Measurements from ENCODE around the gene NCR3LG1.
"Not testable (repeated sequence)": the region's sequence is repeated elsewhere in the genome, so short reads cannot be mapped to it uniquely, and the experiment has no call there.

The NCR3LG1 gene

GRCh38 chr11:17412488-17413180 is 61.0 kb downstream of the NCR3LG1 start:
- no peak for DNase-seq (ENCODE audit: low read depth in 3 of 3)

- DNase-seq (ENCODE audit: low read depth in 3 of 3), result no peak
These were observed 62.1 kb downstream of the NCR3LG1 start for GRCh38 chr11:17413414-17414316.

GRCh38 chr11:17414317-17414737 is 62.7 kb downstream of the NCR3LG1 start:
- no peak for DNase-seq (ENCODE audit: low read depth in 3 of 3)

- DNase-seq (ENCODE audit: low read depth in 3 of 3), result no peak
These were observed 63.4 kb downstream of the NCR3LG1 start for GRCh38 chr11:17414992-17415391.

GRCh38 chr11:17415523-17416104 is 64.0 kb downstream of the NCR3LG1 start:
- no peak for DNase-seq (ENCODE audit: low read depth in 3 of 3)

GRCh38 chr11:17416492-17416891 is 64.9 kb downstream of the NCR3LG1 start:
- DNase-seq (ENCODE audit: low read depth in 3 of 3), result no peak

- no peak for DNase-seq (ENCODE audit: low read depth in 3 of 3)
These were observed 67.0 kb downstream of the NCR3LG1 start for GRCh38 chr11:17418444-17419081.

GRCh38 chr11:17421781-17422180 is 70.2 kb downstream of the NCR3LG1 start:
- no peak for DNase-seq (ENCODE audit: low read depth in 3 of 3)

GRCh38 chr11:17423533-17424310 is 72.1 kb downstream of the NCR3LG1 start:
- DNase-seq (ENCODE audit: low read depth in 3 of 3), result no peak

GRCh38 chr11:17426233-17426632 is 74.6 kb downstream of the NCR3LG1 start:
- DNase-seq (ENCODE audit: low read depth in 3 of 3), result not testable (repeated sequence)

Measured in stimulated activated CD4-positive, alpha-beta T cell treated with anti-CD3 and anti-CD28 coated beads, TNF-alpha, amount 100 ng/mL, for 4 hours (primary cell).